MCF 10A (cell line): Measurements from ENCODE around the gene MANSC1. TPM values are rescaled to one million over a fixed set of nuclear protein-coding genes. Genes with fewer than 3 reads are reported as not detected.

Experiments
- BruUV-seq: library from RNA; stranded (reverse); fragments of 400-500 nt; replicated peaks from 2 replicates; lab custom pipeline; 2021; lab: Mats Ljungman, UMichigan
- CTCF ChIA-PET: fragments of 300-600 bp; sonication (Branson Sonifier 250); formaldehyde crosslinking; extraction: SDS; loops from one replicate; lab custom pipeline; 2021; ENCODE audit warnings: antibody characterized with exemption, inconsistent platforms; lab: Yijun Ruan, JAX
- POLR2A ChIA-PET: fragments of 300-600, 350-650 bp; sonication (Branson Sonifier 250); formaldehyde crosslinking; extraction: SDS; loops from one replicate; lab custom pipeline; 2020; ENCODE audit warnings: antibody characterized with exemption, inconsistent platforms; lab: Yijun Ruan, JAX
- DNase-seq: peaks from one replicate; pipeline ENCODE4 v3.0.0-alpha.2; 2018; ENCODE audit not compliant: unreplicated experiment
- H3K27ac Mint-ChIP-seq: one replicate; pipeline ENCODE4 v1.8.0; 2022; ENCODE audit warnings: mild to moderate bottlenecking, low read depth, mixed read lengths; ENCODE audit not compliant: unreplicated experiment
- H3K27me3 Mint-ChIP-seq: one replicate; pipeline ENCODE4 v1.8.0; 2022; ENCODE audit warnings: mixed read lengths; ENCODE audit not compliant: insufficient read depth, unreplicated experiment
- H3K36me3 Mint-ChIP-seq: one replicate; pipeline ENCODE4 v1.8.0; 2022; ENCODE audit warnings: mild to moderate bottlenecking, moderate library complexity, mixed read lengths; ENCODE audit not compliant: insufficient read depth, unreplicated experiment
- H3K4me1 Mint-ChIP-seq: one replicate; pipeline ENCODE4 v1.8.0; 2022; ENCODE audit warnings: mixed read lengths; ENCODE audit not compliant: insufficient read depth, unreplicated experiment
- H3K4me3 Mint-ChIP-seq: one replicate; pipeline ENCODE4 v1.8.0; 2022; ENCODE audit warnings: mild to moderate bottlenecking, moderate library complexity, mixed read lengths; ENCODE audit not compliant: unreplicated experiment
- H3K9me3 Mint-ChIP-seq: one replicate; pipeline ENCODE4 v1.8.0; 2022; ENCODE audit warnings: mixed read lengths; ENCODE audit not compliant: unreplicated experiment
- intact Hi-C: fragments of 100-400 bp; cut with micrococcal nuclease; formaldehyde crosslinking; loops from 2 replicates; pipeline ENCODE4 v1.14.1; 2022
- total RNA-seq: library from RNA; stranded (reverse); gene quantifications from 2 replicates; pipeline ENCODE4 v1.2.3, GENCODE V29; 2022
- TF ChIP-seq, protein P1 (sequence below): fragments of 200-600 bp; IDR thresholded peaks from one replicate; pipeline ENCODE4 v1.8.0; 2022; ENCODE audit warnings: antibody characterized with exemption, mild to moderate bottlenecking; ENCODE audit not compliant: unreplicated experiment

Gene MANSC1
- total RNA-seq, 1 experiment from 2014 or later = 10.1 TPM

- Mint-ChIP-seq H3K4me1 (peaks cover 29% of the 10 kb centered on the region), H3K9me3 (no peaks in the 10 kb centered on the region), H3K27me3 (no peaks in the 10 kb centered on the region), H3K36me3 (peaks cover 9% of the 10 kb centered on the region), H3K27ac (peak overlapping the region; percentile 84), H3K4me3 (peak overlapping the region; percentile 64)
- TF ChIP-seq, protein P1, sequence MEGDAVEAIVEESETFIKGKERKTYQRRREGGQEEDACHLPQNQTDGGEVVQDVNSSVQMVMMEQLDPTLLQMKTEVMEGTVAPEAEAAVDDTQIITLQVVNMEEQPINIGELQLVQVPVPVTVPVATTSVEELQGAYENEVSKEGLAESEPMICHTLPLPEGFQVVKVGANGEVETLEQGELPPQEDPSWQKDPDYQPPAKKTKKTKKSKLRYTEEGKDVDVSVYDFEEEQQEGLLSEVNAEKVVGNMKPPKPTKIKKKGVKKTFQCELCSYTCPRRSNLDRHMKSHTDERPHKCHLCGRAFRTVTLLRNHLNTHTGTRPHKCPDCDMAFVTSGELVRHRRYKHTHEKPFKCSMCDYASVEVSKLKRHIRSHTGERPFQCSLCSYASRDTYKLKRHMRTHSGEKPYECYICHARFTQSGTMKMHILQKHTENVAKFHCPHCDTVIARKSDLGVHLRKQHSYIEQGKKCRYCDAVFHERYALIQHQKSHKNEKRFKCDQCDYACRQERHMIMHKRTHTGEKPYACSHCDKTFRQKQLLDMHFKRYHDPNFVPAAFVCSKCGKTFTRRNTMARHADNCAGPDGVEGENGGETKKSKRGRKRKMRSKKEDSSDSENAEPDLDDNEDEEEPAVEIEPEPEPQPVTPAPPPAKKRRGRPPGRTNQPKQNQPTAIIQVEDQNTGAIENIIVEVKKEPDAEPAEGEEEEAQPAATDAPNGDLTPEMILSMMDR = no peak
- CTCF ChIA-PET = interaction anchor here (0.5 to 1.5 kb wide), 8 partner anchors 11 to 783 kb away, joined by 3 to 8 read pairs (median 4); no protein-coding TSS in a partner anchor
- peak; percentile 87 for DNase-seq
- no TSS peak for BruUV-seq
- intact Hi-C loops = no loop called here
- POLR2A ChIA-PET = interaction anchor here (0.8 to 2.9 kb wide), 6 partner anchors 11 to 257 kb away, joined by 3 to 18 read pairs (median 3); partner anchors contain the start of genes BORCS5 and MANSC1
These were observed 11.4 kb downstream of the MANSC1 start for GRCh38 chr12:12338527-12339168.

- CTCF ChIA-PET = interaction anchor here (0.5 to 3.3 kb wide), 9 partner anchors 9 to 753 kb away, joined by 3 to 27 read pairs (median 4); partner anchors contain the start of gene BORCS5
- Mint-ChIP-seq H3K36me3 (peaks cover 9% of the 10 kb centered on the region), H3K27ac (no peak overlapping the region), H3K27me3 (no peaks in the 10 kb centered on the region), H3K9me3 (no peaks in the 10 kb centered on the region), H3K4me3 (no peak overlapping the region), H3K4me1 (peaks cover 35% of the 10 kb centered on the region)
- no TSS peak for BruUV-seq
- TF ChIP-seq, protein P1 = no peak
- POLR2A ChIA-PET = interaction anchor here (0.6 to 1.1 kb wide), 2 partner anchors 380 to 381 kb away, joined by 3 read pairs; partner anchors contain the start of gene CDKN1B
- intact Hi-C loops = no loop called here
- no peak for DNase-seq
These were observed 13.5 kb downstream of the MANSC1 start for GRCh38 chr12:12336511-12336910.

- Mint-ChIP-seq H3K9me3 (no peaks in the 10 kb centered on the region), H3K27ac (no peak overlapping the region), H3K4me3 (peak overlapping the region; percentile 25), H3K36me3 (peaks cover 10% of the 10 kb centered on the region), H3K4me1 (peaks cover 35% of the 10 kb centered on the region), H3K27me3 (no peaks in the 10 kb centered on the region)
- TF ChIP-seq, protein P1 = no peak
- peak; percentile 78 for DNase-seq
- BruUV-seq = no TSS peak
- CTCF ChIA-PET = interaction anchor here (0.5 to 3.3 kb wide), 7 partner anchors 9 to 272 kb away, joined by 3 to 27 read pairs (median 4); partner anchors contain the start of gene BORCS5
- intact Hi-C loops = no loop called here
- POLR2A ChIA-PET = interaction anchor here (0.6 to 1.1 kb wide), 5 partner anchors 14 to 381 kb away, joined by 3 to 4 read pairs (median 3); partner anchors contain the start of genes CDKN1B and MANSC1
These were observed 14.0 kb downstream of the MANSC1 start for GRCh38 chr12:12336049-12336411.

- ChIA-PET CTCF (interaction anchor here (0.6 to 3.3 kb wide), 20 partner anchors 9 to 678 kb away, joined by 3 to 27 read pairs (median 3); partner anchors contain the start of genes BORCS5 and MANSC1), POLR2A (interaction anchor here (0.5 to 0.7 kb wide), 2 partner anchors 48 to 174 kb away, joined by 3 read pairs; no protein-coding TSS in a partner anchor)
- intact Hi-C loops = loop anchor here (1.0 kb wide), 1 partner anchor 253 kb away; no protein-coding TSS in a partner anchor
- no TSS peak for BruUV-seq
- Mint-ChIP-seq H3K27ac (peak overlapping the region; percentile 84), H3K36me3 (peaks cover 19% of the 10 kb centered on the region), H3K4me3 (no peak overlapping the region), H3K4me1 (peaks cover 35% of the 10 kb centered on the region), H3K27me3 (no peaks in the 10 kb centered on the region), H3K9me3 (no peaks in the 10 kb centered on the region)
- TF ChIP-seq, protein P1 = peak; percentile 85
- DNase-seq = peak; percentile 68
These were observed 15.5 kb downstream of the MANSC1 start for GRCh38 chr12:12334367-12335040.
